DOHH2 (cell line): Measurements from ENCODE around the gene OLFM1.

ENCODE experiments used
- EZH2phosphoT487 ChIP-seq: fragments of 200-600 bp; sonication (generic); IDR thresholded peaks from 2 replicates; pipeline ENCODE4 v1.6.1; 2017; ENCODE audit warnings: borderline replicate concordance, mild to moderate bottlenecking, antibody characterized with exemption, low read length, moderate library complexity, mixed read lengths
- TF ChIP-seq, protein P1 (sequence below): fragments of 200-600 bp; sonication (generic); IDR thresholded peaks from one replicate; pipeline ENCODE4 v1.5.1; 2014; ENCODE audit warnings: antibody characterized with exemption, mild to moderate bottlenecking, low read depth, low read length; ENCODE audit not compliant: poor library complexity, severe bottlenecking

DNA sequence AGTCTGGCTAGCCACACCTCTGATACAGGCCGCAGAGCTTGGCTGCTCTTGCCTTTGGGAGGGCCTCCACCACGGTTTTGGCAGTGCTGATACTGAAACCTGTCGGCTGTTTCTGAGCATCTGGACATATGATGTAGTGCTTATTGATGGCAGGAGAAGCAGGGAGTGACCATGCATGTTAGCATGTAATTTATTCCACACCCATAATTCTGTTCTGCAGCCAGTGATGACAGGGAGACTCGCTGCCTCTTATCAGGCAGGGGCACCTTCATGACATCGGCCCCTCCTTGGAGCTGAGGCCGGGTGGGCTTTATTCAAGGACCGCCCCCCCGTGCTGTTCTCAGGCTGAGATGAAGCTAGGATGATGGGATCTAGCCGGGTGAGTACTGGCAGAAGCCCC, 49.0 kb downstream of the OLFM1 start:
- TF ChIP-seq EZH2phosphoT487 = no peak
- TF ChIP-seq, protein P1, sequence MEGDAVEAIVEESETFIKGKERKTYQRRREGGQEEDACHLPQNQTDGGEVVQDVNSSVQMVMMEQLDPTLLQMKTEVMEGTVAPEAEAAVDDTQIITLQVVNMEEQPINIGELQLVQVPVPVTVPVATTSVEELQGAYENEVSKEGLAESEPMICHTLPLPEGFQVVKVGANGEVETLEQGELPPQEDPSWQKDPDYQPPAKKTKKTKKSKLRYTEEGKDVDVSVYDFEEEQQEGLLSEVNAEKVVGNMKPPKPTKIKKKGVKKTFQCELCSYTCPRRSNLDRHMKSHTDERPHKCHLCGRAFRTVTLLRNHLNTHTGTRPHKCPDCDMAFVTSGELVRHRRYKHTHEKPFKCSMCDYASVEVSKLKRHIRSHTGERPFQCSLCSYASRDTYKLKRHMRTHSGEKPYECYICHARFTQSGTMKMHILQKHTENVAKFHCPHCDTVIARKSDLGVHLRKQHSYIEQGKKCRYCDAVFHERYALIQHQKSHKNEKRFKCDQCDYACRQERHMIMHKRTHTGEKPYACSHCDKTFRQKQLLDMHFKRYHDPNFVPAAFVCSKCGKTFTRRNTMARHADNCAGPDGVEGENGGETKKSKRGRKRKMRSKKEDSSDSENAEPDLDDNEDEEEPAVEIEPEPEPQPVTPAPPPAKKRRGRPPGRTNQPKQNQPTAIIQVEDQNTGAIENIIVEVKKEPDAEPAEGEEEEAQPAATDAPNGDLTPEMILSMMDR = no peak
